ENCODE results near the gene SYT15. TPM values are rescaled to one million over a fixed set of nuclear protein-coding genes. Genes with fewer than 3 reads are reported as not detected.

Gene SYT15
- total RNA-seq, 1 experiment from 2014 or later: under 0.01 TPM

Other genes starting within 250 kb of the SYT15 start
- not detected in 2 replicates for gene ANXA8L1, start 203.4 kb upstream of the SYT15 start, total RNA-seq (2014; rRNA removed)
- not detected in 2 replicates for gene NPY4R, start 113.2 kb upstream of the SYT15 start, total RNA-seq (2014; rRNA removed)
- gene GPRIN2, start 22.5 kb upstream of the SYT15 start, total RNA-seq (2014; rRNA removed): not detected in 2 replicates